ENCODE results near the gene FAM234B.

- TF ChIP-seq CTCF (IDR thresholded peaks at IDR 0.05): no peak
- TF ChIP-seq POLR2A (IDR thresholded peaks at IDR 0.05): no peak
- TF ChIP-seq EP300 (IDR thresholded peaks at IDR 0.05): no peak
Measured at GRCh38 chr12:13101821-13102375, 57.7 kb downstream of the FAM234B start.
